K562 (cell line): ENCODE data around the gene PDCD6IP. TPM values are rescaled to one million over a fixed set of nuclear protein-coding genes. Genes with fewer than 3 reads are reported as not detected.

Experiments used
- BDP1 ChIP-seq: IDR thresholded peaks from 3 replicates; pipeline ENCODE4 v1.6.1; 2011; ENCODE audit not compliant: insufficient read length, insufficient read depth
- CC2D1A ChIP-seq: fragments of 450-650 bp; IDR thresholded peaks from 2 replicates; pipeline ENCODE4 v1.6.1; 2017; ENCODE audit warnings: mild to moderate bottlenecking
- HEY1 ChIP-seq: fragments of 250-450 bp; sonication (Bioruptor Pico); IDR thresholded peaks from 2 replicates; pipeline ENCODE4 v1.5.0; 2020; ENCODE audit warnings: mild to moderate bottlenecking, moderate library complexity, borderline replicate concordance
- KLF10 ChIP-seq: fragments of 250-450 bp; sonication (Bioruptor Pico); IDR thresholded peaks from 2 replicates; pipeline ENCODE4 v1.6.1; 2021; ENCODE audit warnings: matching md5 sums
- NFE2 ChIP-seq: IDR thresholded peaks from 2 replicates; pipeline ENCODE4 v1.6.1; 2014; ENCODE audit warnings: antibody characterized with exemption, low read depth
- NR2C2 ChIP-seq, 2 experiments: fragments of 200-800 bp in 1 of 2; sonication (Bioruptor generic) in 1 of 2; sonication (generic) in 1 of 2; formaldehyde crosslinking in 1 of 2; IDR thresholded peaks; 2 replicates each; pipeline versions ENCODE4 v1.6.1 to v1.8.0; 2016 to 2022; ENCODE audit warnings: mild to moderate bottlenecking in 1 of 2, missing compliant biosample characterization in 1 of 2, missing genetic modification characterization in 1 of 2, missing genetic modification reagents in 1 of 2
- PBX2 ChIP-seq, 2 experiments: IDR thresholded peaks in 1 of 2; conservative IDR thresholded peaks in 1 of 2; 2 replicates each; pipeline ENCODE4 v1.6.1; 2016; ENCODE audit warnings: low read depth in 2 of 2, mild to moderate bottlenecking in 1 of 2, missing compliant biosample characterization in 1 of 2, missing genetic modification characterization in 1 of 2, moderate library complexity in 1 of 2
- TAF15 ChIP-seq: fragments of 200-400 bp; formaldehyde crosslinking; IDR thresholded peaks from 2 replicates; pipeline ENCODE4 v1.6.1; 2017; ENCODE audit warnings: mild to moderate bottlenecking, low read depth, low read length, moderate library complexity
- THRB ChIP-seq: fragments of 450-650 bp; formaldehyde crosslinking; conservative IDR thresholded peaks from 2 replicates; pipeline ENCODE4 v1.4.0; 2022; ENCODE audit warnings: mild to moderate bottlenecking, missing genetic modification characterization
- TSHZ1 ChIP-seq: fragments of 250-450 bp; sonication (Bioruptor Pico); IDR thresholded peaks from 2 replicates; pipeline ENCODE4 v1.4.0; 2020; ENCODE audit warnings: mild to moderate bottlenecking, moderate library complexity
- ZFP91 ChIP-seq: sonication (generic); formaldehyde crosslinking; IDR thresholded peaks from 2 replicates; pipeline ENCODE4 v1.8.0; 2022; ENCODE audit warnings: mild to moderate bottlenecking, missing genetic modification reagents
- ZNF124 ChIP-seq: sonication (generic); formaldehyde crosslinking; IDR thresholded peaks from 2 replicates; pipeline ENCODE4 v1.8.1; 2022; ENCODE audit warnings: missing genetic modification reagents
- polyA plus RNA-seq, 8 experiments: library from polyadenylated mRNA; depleted of rRNA in 4 of 8; stranded (reverse) in 5 of 8; unstranded in 3 of 8; fragments of >200 nt; fragmentation: Nextera tagmentation in 2 of 8; fragmentation: Illumina TruSeq in 1 of 8; extraction: Ambion mirVana in 2 of 8; extraction: Trizol in 1 of 8; gene quantifications; 2 replicates each; pipeline versions ENCODE4 v1.2.1 to v1.2.3, GENCODE V29; 2011 to 2014; ENCODE audit warnings: inconsistent platforms in 1 of 8, missing spikeins in 1 of 8
- total RNA-seq, 7 experiments: library from RNA; depleted of rRNA in 6 of 7; stranded (reverse); fragments of >200 nt in 6 of 7; fragmentation: Illumina TruSeq in 2 of 7; extraction: Trizol in 2 of 7; gene quantifications; 2 replicates each; pipeline versions ENCODE4 v1.2.1 to v1.2.3, GENCODE V29; 2011 to 2021; ENCODE audit warnings: low replicate concordance in 1 of 7
- TF ChIP-seq, protein P1 (sequence below): fragments of 450-650 bp; IDR thresholded peaks from 2 replicates; pipeline ENCODE4 v1.6.1; 2016; ENCODE audit warnings: antibody characterized with exemption

Gene PDCD6IP
- total and polyA plus RNA-seq, 9 of the 15 experiments (the other 6 are each of a cell fraction or from before 2014, with no cell fraction given): 40.2 to 302 (median 122) TPM

DNA sequence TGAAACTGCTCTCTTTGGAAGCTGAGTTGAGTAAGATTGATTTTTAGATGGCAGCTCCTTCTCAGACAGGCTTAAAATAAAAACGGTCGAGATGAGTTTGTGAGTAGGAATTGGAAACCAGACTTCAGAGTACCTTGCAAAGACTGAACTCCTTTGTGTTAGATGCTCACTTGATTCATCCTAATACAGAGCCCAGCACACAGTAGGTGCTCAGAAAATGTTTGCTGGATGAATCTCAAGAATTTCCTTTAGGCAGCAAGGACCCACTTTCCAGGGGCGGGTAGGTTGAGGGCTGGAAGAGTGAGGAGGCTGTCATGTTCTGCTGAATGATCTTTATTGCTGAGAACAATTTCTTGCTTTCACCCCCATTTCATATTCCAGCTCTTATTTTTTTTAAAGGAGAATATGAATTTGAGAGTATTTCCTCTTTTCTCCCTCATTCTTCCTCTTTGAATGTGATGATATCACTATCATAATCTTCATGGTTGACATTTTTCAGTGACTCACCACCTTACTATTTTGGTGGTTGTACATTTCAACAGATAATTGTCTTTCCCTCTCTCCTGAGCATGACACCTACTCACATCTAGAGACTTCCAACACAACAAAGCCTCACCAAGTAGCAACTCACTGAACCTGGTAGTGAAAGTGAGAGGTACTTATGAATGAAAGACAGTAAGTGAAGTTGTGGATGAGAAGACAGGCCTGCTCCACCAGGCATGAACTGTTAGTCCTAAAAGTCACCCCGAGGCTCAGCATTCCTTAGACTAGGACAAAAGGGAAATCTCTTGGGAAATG, 113.3 kb downstream of the PDCD6IP start (continued):
- TF ChIP-seq PBX2 (CRISPR knock-in tag; IDR thresholded peaks at IDR 0.05; ENCODE audit: low read depth) (no peak), PBX2 (tag; conservative IDR thresholded peaks at IDR 0.05; ENCODE audit: low read depth) (0 out of 2 replicates have a peak, but pooled peaks have one; percentile 25), TSHZ1 (no peak), CC2D1A (no peak), HEY1 (no peak), TAF15 (no peak), BDP1 (no peak), NFE2 (peak; percentile 66; the same call in 1 of the 2 replicates), KLF10 (no peak), THRB (no peak), NR2C2 (CRISPR knock-in tag; IDR thresholded peaks at IDR 0.05) (no peak), NR2C2 (tag; IDR thresholded peaks at IDR 0.05) (no peak), ZNF124 (CRISPR knock-in tag) (no peak), ZFP91 (no peak)
- TF ChIP-seq, protein P1, sequence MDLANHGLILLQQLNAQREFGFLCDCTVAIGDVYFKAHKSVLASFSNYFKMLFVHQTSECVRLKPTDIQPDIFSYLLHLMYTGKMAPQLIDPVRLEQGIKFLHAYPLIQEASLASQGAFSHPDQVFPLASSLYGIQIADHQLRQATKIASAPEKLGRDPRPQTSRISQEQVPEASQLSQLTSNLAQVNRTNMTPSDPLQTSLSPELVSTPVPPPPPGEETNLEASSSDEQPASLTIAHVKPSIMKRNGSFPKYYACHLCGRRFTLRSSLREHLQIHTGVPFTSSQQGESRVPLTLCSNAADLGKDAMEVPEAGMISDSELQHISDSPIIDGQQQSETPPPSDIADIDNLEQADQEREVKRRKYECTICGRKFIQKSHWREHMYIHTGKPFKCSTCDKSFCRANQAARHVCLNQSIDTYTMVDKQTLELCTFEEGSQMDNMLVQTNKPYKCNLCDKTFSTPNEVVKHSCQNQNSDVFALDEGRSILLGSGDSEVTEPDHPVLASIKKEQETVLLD: peak; percentile 50; the same call in 1 of the 2 replicates
